SK-N-MC (cell line): Measurements from ENCODE around the gene ZNF555.

ENCODE experiments used
- EZH2 ChIP-seq: fragments of 200-600 bp; sonication (generic); IDR thresholded peaks from one replicate; pipeline ENCODE4 v1.6.1; 2017; ENCODE audit warnings: antibody characterized with exemption
- POLR2AphosphoS5 ChIP-seq: IDR thresholded peaks from 2 replicates; pipeline ENCODE4 v1.6.1; 2012; ENCODE audit warnings: mild to moderate bottlenecking, low read depth, low read length, borderline replicate concordance

DNA sequence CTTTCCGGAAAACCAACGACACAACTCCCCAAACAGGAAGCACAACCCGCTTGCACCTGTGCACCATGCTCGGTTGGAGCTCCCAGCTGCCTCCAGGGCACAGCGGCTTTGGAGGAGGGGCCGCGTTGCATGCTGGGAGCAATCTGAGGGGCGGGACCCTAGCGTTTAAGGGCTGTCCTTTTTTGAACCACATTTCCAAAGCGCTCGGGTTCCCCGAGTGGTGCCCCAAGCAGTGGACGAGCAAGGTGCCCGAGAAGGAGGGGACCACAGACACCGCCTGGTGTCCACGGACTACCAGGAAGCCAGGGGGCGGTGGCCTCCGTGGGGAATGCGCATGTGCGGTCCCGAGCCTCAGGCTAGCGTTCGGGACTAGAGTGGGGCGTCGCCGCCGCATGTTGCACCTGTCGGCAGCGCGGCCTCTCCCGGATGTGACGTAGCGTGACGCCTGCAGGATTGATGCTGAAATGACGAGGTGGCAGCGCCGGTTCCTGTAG, 47.5 kb downstream of the ZNF555 start:
- TF ChIP-seq POLR2AphosphoS5 (no peak), EZH2 (no peak)
